ENCODE measurements around the gene KLRC2. TPM values are rescaled to one million over a fixed set of nuclear protein-coding genes. Genes with fewer than 3 reads are reported as not detected.
"Not testable (repeated sequence)": the region's sequence is repeated elsewhere in the genome, so short reads cannot be mapped to it uniquely, and the experiment has no call there.

Gene KLRC2
- 2.5 TPM for total RNA-seq

DNA sequence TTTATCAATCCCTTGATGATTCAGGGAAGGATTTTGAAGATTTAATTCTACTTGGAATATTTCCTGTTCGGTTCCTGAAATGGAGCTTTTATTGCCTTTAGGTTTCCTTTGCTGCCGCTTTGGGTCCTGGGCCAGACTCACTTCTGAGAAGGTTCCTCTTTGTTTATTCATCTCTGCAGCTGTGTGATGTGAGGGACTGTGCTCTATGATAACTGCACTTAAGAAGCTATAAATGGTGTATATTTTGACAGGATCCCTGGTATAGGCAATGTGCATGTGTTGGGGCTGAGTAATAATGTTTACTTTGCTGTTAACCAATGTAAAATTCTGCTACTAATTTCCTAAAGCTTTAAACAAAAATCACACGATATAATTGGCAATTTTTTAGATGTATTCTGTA lies at the start of gene KLRC2:
TSS of gene KLRC2 (minus strand) at position 195 of the 400 bp plus-strand sequence. CDS start at position 171, 24 bp downstream.
- not testable (repeated sequence) for DNase-seq

DNA sequence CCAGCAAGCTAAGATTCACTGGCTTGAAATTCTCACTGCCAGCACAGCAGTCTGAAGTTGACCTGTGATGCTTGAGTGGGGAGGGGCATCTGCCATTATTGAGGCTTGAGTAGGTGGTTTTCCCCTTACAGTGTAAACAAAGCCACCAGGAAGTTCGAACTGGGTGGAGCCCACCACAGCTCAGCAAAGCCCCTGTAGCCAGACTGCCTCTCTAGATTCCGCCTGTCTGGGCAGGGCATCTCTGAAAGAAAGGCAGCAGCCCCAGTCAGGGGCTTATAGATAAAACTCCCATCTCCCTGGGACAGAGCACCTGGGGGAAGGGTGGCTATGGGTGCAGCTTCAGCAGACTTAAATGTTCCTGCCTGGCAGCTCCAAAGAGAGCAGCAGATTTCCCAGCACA lies 46.1 kb upstream of the KLRC2 start:
- not testable (repeated sequence) for DNase-seq

DNA sequence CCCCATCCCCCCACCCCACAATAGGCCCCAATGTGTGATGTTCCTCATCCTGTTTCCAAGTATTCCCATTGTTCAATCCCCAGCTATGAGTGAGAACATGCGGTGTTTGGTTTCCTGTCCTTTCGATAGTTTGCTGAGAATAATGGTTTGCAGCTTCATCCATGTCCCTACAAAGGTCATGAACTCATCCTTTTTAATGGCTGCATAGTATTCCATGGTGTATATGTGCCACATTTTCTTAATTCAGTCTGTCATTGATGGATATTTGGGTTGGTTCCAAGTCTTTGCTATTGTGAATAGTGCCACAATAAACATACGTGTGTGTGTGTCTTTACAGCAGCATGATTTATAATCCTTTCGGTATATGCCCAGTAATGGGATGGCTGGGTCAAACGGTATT lies 37.0 kb upstream of the KLRC2 start:
- DNase-seq, result not testable (repeated sequence)

- DNase-seq, result no peak
Observed at GRCh38 chr12:10469701-10470100, 33.9 kb upstream of the KLRC2 start.

- DNase-seq, result no peak
Observed at GRCh38 chr12:10466311-10466710, 30.5 kb upstream of the KLRC2 start.

GRCh38 chr12:10457760-10458159 lies 21.9 kb upstream of the KLRC2 start:
- no peak for DNase-seq

GRCh38 chr12:10456856-10457255 lies 21.0 kb upstream of the KLRC2 start:
- DNase-seq, result no peak

- no peak for DNase-seq
Observed at GRCh38 chr12:10455766-10456165, 20.0 kb upstream of the KLRC2 start.

DNA sequence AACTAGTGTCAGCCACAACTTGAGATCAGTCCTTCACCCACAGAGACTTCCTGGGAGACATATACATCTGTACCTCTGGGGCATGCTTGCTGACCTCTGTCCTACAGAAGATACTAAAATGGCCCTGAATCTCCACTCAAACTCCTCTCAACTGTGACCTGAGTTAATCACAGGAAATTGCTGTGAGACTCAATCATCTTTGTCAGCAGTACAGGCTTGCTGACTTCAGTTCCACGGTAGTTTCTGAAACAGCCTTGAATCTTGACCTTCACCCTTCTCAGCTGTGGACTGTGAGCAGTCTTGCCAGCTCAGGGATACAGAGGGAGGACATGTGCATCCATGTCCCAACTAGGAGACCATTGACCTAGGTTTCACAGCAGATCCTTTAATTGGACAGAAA lies 18.7 kb upstream of the KLRC2 start:
- DNase-seq, result no peak

GRCh38 chr12:10453156-10453555 lies 17.3 kb upstream of the KLRC2 start, which contains the start of gene KLRC1:
Gene KLRC1 (minus strand): TSS chr12:10453377. CDS start chr12:10451156, 2,221 bp downstream.
- DNase-seq, result no peak

DNA sequence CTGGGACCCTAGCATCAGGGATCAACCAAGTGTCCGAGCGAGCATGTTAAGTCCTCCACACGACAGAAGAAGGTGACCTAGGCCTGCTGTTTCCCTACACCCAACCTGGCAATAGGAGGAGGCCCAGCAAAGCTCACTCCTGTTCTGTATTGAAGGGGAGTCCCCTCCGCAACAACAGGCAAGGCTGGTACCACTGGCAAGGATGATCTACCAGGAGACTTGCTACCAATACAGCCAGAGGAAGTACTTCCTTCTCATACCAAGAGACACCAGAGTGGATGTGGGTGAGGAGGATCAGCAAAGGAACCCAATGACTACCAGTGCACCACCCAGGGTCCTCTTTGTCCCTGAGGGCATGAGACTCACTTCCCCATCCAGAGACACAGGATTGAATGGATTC lies 12.4 kb upstream of the KLRC2 start:
- DNase-seq, result no peak

DNA sequence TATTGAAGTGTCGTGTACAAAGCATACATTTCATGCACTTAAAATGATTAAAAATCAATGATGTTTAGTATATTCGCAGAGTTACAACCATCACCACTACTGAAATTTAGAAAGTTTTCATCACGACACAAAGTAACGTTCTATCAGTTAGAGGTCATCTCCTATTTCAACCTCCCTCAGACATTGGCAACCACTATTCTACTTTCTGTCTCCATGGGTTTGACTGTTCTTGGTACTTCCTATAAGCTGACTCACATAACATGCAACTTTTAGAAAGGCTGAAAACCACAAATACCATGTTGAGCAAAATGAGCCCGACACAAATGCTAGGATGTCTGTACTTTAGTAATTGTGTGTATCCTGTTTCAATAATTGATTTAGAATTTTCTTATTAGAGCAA lies 10.2 kb upstream of the KLRC2 start:
- not testable (repeated sequence) for DNase-seq

- not testable (repeated sequence) for DNase-seq
Observed at GRCh38 chr12:10441144-10441543, 5.3 kb upstream of the KLRC2 start.

DNA sequence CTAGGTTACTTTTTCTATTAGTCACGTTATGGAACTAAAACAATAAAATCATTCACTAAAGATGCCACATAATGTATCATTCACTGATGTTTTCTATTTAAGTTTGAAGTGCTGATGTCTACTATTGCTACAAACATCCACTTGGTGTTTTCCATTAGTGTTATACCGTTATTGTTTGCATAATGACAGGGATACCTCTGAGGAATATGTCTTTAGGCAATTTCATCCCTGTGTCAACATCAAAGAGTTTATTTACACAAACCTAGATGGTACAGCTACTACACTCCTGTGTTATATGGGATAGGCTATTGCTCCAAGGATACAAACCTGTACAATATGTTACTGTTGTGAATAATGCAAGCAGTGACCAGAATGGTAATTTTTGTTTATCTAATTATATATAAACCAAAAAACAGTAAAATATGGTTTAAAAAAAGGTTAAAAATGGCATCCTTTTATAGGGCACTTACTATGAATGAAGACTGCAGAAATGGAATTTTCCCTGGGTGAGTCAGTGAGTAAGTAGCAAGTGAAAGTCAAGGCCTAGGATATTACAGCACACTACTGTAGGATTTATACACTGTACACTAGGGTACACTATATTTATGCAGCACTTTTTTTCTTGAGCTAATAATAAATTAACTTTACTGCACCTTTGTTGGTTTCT lies 3.9 kb upstream of the KLRC2 start:
- not testable (repeated sequence) for DNase-seq

GRCh38 chr12:10437601-10438000 lies 1.8 kb upstream of the KLRC2 start:
- DNase-seq, result not testable (repeated sequence)

DNA sequence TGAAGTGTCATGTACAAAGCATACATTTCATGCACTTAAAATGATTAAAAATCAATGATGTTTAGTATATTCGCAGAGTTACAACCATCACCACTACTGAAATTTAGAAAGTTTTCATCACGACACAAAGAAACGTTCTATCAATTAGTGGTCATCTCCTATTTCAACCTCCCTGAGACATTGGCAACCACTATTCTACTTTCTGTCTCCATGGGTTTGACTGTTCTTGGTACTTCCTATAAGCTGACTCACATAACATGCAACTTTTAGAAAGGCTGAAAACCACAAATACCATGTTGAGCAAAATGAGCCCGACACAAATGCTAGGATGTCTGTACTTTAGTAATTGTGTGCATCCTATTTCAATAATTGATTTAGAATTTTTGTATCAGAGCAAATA lies 5.2 kb downstream of the KLRC2 start:
- DNase-seq, result not testable (repeated sequence)

DNA sequence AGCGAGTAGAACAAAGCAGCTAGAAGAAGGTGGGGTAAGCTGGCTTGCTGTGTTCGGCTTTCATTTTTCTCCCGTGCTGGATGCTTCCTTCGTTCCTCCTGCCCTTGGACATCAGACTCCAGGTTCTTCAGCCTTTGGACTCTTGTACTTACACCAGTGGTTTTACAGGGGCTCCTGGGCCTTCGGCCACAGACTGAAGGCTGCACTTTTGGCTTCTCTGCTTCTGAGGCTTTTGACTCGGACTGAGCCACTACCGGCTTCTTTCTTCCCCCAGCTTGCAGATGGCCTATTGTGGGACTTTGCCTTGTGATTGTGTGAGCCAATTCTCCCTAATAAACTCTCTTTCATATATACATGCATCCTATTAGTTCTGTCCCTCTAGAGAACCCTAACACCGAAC lies 9.9 kb downstream of the KLRC2 start:
- DNase-seq, result not testable (repeated sequence)

- DNase-seq, result not testable (repeated sequence)
Observed at GRCh38 chr12:10424260-10424899, 11.4 kb downstream of the KLRC2 start.

DNA sequence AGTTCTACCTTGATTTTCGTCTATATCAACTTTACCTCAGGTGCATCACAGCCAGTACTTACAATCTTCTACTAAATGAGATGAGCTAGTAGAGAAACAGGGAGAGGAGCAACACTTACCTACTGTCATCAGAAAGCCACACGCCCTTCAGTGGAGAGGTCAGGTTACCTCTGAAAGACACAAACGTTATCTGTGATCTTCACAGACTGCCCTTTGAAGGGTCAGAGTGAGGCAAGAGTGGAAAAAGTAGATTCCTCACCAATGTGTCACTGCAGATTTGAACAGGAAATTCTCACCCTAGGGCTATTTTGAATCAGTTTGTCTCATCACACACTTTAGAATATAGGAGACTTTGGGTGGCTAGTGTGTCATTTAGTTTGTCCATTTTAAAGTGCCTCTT lies 13.7 kb downstream of the KLRC2 start:
- not testable (repeated sequence) for DNase-seq

- not testable (repeated sequence) for DNase-seq
Observed at GRCh38 chr12:10420334-10420733, 15.5 kb downstream of the KLRC2 start, which contains the start of gene KLRC3. Gene KLRC3 (minus strand): TSS chr12:10420595. CDS start chr12:10420550, 45 bp downstream.

DNA sequence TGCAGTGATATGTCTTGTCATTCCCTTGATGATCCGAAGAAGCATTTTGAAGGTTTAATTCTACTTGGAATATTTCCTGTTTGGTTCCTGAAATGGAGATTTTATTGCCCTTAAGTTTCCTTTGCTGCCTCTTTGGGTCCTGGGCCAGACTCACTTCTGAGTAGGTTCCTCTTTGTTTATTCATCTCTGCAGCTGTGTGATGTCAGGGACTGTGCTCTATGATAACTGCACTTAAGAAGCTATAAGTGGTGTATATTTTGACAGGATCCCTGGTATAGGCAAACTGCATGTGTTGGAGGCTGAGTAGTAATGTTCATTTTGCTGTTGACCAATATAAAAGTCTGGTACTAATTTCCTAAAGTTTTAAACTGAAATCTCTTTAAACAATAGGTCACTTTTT lies 26.4 kb downstream of the KLRC2 start, which contains the start of gene KLRC4:
TSS of gene KLRC4 (minus strand) at position 366 of the 400 bp plus-strand sequence. CDS start at position 184, 182 bp downstream.
- DNase-seq, result no peak

- no peak for DNase-seq
Observed at GRCh38 chr12:10408842-10409241, 27.0 kb downstream of the KLRC2 start.

DNA sequence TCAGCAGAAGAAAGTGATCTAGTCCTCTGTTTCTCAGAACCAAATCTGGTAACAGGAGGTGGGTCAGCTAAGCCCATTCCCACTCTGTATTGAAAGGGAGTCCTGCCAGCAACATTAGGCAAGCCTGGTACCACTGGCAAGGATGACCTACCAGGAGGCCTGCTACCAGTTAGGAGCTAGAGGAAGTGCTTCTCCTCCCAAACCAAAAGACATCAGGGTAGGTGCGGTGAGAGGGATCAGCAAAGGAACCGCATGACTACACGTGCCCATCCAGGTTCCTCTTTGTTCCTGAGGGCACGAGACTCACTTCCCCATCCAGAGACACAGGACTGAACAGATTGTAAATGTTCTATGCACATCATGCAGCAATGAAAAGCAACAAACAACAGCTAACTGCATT lies 29.1 kb downstream of the KLRC2 start:
- DNase-seq, result no peak

- DNase-seq, result no peak
Observed at GRCh38 chr12:10405294-10405693, 30.5 kb downstream of the KLRC2 start.
